AG09319 (cell line): Measurements from ENCODE around the gene AHCYL2.
"Not testable (repeated sequence)": the region's sequence is repeated elsewhere in the genome, so short reads cannot be mapped to it uniquely, and the experiment has no call there.

ENCODE experiments used
- DNase-seq: peaks from one replicate; pipeline ENCODE4 v3.0.0-alpha.2; 2010; ENCODE audit warnings: low read depth; ENCODE audit errors: extremely low read depth
- TF ChIP-seq, protein P1 (sequence below): IDR thresholded peaks from 2 replicates; pipeline ENCODE4 v1.5.1; 2011; ENCODE audit warnings: low read depth, mild to moderate bottlenecking, inconsistent platforms, low read length, moderate library complexity

Gene AHCYL2

DNA sequence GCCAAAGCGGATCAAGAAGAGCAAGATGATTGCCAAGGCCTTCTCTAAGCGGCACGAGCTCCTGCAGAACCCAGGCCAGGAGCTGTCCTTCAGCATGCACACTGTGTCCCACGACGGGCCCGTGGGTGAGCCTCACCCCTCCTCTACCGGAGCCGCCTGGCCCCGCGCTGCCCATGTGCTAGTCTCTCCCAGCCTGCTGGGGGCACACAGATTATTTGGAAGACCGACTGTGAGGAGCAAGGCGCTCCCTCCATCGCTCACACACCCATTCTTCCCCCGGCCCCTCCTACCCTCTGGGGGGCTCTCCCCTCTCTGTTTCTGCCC, 13.9 kb upstream of the AHCYL2 start:
- TF ChIP-seq, protein P1, sequence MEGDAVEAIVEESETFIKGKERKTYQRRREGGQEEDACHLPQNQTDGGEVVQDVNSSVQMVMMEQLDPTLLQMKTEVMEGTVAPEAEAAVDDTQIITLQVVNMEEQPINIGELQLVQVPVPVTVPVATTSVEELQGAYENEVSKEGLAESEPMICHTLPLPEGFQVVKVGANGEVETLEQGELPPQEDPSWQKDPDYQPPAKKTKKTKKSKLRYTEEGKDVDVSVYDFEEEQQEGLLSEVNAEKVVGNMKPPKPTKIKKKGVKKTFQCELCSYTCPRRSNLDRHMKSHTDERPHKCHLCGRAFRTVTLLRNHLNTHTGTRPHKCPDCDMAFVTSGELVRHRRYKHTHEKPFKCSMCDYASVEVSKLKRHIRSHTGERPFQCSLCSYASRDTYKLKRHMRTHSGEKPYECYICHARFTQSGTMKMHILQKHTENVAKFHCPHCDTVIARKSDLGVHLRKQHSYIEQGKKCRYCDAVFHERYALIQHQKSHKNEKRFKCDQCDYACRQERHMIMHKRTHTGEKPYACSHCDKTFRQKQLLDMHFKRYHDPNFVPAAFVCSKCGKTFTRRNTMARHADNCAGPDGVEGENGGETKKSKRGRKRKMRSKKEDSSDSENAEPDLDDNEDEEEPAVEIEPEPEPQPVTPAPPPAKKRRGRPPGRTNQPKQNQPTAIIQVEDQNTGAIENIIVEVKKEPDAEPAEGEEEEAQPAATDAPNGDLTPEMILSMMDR: no peak
- DNase-seq: no peak

DNA sequence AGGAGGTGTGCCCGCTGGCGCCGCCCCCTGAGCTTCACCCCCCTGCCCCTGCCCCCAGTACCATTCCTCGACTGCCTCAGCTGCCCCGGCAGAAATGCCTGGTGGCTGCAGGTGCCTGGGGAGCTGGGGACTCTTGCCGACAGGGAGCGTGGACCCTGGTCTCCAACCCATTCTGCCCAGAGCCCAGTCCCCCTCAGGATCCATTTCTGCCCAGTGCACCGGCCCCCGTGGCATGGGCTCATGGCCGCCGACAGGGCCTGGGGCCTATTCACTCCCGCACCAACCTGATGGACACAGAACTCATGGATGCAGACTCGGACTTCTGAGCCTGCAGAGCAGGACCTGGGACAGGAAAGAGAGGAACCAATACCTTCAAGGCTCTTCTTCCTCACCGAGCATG, 12.7 kb upstream of the AHCYL2 start:
- no peak for DNase-seq
- TF ChIP-seq, protein P1: no peak

DNA sequence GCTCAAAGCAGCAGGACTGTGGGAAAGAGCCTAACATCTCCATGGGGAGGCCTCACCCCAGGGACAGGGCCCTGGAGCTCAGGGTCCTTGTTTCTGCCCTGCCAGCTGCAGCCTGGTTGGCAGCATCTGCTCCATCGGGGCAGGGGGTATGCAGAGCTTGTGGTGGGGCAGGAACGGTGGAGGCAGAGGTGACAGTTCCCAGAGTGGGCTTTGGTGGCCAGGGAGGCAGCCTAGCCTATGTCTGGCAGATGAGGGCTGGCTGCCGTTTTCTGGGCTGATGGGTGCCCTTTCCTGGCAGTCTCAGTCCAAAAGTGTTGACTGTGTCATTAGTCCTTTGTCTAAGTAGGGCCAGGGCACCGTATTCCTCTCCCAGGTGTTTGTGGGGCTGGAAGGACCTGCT, 12.2 kb upstream of the AHCYL2 start:
- TF ChIP-seq, protein P1: no peak
- no peak for DNase-seq

DNA sequence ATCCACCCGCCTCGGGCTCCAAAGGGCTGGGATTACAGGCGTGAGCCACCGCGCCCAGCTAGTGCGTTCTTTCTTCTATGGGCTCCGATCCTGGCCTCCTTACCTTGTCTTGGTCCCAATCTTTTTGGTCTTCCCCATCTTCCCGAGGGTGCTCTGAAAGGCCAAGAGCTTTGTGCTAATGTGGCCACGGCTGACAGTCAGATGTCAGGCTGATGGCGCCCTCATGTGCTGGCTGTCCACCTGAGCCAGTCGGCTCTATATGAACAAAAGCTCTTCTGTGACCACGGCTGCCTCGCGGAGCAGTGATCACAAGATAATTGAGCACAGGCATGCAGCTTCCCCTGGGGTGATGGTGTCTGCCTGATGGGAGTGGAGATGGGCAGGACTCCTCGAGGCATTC, 11.0 kb upstream of the AHCYL2 start:
- DNase-seq: no peak
- TF ChIP-seq, protein P1: no peak

DNA sequence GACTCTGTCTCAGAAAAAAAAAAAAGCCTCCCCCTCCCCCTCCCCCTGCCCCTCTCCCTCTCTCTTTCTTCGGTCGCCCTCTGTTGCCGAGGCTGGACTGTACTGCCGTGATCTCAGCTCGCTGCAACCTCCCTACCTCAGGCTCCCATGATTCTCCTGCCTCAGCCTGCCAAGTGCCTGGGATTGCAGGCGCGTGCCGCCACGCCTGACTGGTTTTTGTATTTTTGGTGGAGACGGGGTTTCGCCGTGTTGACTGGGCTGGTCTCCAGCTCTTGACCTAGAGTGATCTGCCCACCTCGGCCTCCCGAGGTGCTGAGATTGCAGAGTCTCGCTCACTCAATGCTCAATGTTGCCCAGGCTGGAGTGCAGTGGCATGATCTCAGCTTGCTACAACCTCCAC, 9.1 kb upstream of the AHCYL2 start:
- not testable (repeated sequence) for DNase-seq

DNA sequence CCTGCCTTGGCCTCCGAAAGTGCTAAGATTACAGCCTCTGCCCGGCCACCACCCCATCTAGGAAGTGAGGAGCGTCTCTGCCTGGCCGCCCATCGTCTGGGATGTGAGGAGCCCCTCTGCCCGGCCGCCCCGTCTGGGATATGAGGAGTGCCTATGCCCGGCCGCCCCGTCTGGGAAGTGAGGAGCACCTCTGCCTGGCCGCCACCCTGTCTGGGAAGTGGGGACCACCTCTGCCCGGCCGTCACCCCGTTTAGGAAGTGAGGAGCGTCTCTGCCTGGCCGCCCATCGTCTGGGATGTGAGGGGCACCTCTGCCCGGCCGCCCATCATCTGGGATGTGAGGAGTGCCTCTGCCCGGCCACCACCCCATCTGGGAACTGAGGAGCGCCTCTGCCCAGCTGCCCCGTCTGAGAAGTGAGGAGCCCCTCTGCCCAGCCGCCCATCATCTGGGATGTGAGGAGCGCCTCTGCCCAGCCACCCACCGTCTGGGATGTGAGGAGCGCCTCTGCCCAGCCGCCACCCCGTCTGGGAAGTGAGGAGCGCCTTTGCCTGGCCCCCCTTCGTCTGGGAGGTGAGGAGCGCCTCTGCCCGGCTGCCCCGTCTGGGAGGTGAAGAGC, 8.6 kb upstream of the AHCYL2 start:
- DNase-seq: not testable (repeated sequence)

DNA sequence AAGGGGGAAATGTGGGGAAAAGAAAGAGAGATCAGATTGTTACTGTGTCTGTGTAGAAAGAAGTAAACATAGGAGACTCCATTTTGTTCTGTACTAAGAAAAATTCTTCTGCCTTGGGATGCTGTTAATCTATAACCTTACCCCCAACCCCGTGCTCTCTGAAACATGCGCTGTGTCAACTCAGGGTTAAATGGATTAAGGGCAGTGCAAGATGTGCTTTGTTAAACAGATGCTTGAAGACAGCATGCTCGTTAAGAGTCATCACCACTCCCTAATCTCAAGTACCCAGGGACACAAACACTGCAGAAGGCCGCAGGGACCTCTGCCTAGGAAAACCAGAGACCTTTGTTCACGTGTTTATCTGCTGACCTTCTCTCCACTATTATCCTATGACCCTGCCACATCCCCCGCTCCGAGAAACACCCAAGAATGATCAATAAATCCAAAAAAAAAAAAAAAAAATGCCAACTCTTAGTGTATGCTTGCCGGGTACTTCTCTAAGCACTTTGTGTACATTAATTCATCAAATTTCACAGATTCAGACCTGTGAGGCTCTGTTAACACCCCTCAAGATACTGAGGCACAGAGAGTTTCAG, 7.9 kb upstream of the AHCYL2 start:
- not testable (repeated sequence) for DNase-seq

DNA sequence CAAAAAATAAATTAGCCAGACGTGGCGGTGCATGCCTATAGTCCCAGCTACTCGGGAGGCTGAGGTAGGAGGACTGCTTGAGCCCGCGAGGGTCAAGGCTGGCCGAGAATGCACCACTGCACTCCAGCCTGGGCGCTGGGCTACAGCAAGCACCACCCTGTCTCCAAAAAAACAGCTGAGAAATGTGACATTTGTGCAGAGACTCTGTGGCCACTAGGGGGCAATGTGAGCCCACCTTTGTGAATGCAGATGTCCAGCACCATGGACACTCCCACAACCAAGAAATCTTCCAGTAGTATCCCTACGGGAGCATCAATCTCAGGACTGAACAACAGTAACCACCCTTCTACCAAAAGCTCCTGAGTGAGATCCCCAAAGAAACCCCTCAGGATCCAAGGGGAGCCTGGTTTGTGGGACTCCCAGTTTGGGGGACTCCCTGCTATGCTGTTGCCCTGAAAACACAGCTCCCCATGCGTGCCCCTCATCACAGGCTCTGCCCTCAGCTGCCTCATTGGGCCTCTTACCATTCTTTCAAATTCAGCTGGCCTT, 6.2 kb upstream of the AHCYL2 start:
- DNase-seq: peak; percentile 46
- TF ChIP-seq, protein P1: peak; percentile 82

DNA sequence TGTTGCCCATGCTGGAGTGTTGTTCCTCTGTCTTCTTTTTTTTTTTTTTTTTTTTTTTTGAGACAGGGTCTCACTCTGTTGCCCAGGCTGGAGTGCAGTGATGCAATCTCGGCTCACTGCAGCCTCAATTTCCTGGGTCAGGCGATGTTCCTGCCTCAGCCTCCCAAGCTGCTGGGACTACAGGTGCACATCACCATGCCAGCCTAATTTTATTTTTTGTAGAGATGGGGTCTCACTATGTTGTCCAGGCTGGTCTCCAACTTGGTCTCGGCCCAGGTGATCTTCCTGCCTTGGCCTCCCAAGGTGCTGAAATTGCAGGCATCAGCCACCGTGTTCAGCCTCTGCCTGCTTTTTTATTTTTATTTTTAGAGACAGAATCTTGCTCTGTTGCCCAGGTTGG, 5.7 kb upstream of the AHCYL2 start:
- not testable (repeated sequence) for DNase-seq

DNA sequence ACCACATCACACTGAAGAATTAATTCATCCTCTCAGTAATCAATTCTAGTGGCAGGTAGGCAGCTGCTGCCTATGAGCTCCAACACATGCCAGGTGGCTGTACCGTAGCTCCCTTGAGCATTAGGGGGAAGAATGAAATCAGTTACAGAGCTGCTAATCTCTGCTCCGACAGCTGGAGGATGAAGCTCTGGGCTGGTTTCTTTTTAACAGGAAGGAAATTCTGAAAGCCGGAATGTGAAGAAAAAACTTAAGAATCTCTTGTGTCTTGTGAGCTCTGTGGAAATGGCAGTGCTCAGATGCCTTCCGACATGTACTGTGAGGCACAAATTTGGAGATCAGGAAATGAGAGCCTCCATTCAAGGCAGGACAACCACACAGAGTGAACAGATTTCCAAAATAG, 2.8 kb upstream of the AHCYL2 start:
- DNase-seq: no peak
- TF ChIP-seq, protein P1: no peak
